Gastrocnemius medialis (tissue), 4 donors: ENCODE results near the gene NHLRC4.

Experiments used
- POLR2A ChIP-seq, 2 donors: fragments of 450-650 bp; IDR thresholded peaks; one replicate each; pipeline ENCODE4 v1.6.1; 2017; ENCODE audit warnings: antibody characterized with exemption in 2 of 2, mild to moderate bottlenecking in 2 of 2, moderate library complexity in 2 of 2
- TF ChIP-seq, protein P1 (sequence below), 5 experiments: fragments of 450-650 bp in 3 of 5; fragments of 200-600 bp in 2 of 5; sonication (generic) in 2 of 5; IDR thresholded peaks in 4 of 5; conservative IDR thresholded peaks in 1 of 5; 1 replicate in 4 of 5; 2 replicates in 1 of 5; pipeline ENCODE4 v1.5.1; 2016 to 2019; ENCODE audit warnings: antibody characterized with exemption in 5 of 5, mild to moderate bottlenecking in 3 of 5, moderate library complexity in 3 of 5

DNA sequence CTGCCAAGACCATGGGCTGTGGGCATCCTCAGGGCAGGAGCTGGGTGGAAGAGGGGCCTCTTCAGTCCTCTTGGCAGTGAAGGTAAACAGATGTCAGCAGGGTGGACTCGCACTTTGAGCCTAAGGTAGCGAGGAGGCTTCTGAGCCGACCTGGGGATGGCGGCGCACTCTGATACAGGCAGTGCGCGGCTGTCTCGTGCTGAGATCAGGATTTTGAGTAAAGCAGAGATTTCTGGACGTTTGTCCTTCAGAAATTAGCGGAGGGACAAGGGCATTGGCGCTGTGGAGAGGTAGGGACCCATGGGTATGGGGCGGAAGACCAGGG lies 29.9 kb downstream of the NHLRC4 start:
- TF ChIP-seq, protein P1, sequence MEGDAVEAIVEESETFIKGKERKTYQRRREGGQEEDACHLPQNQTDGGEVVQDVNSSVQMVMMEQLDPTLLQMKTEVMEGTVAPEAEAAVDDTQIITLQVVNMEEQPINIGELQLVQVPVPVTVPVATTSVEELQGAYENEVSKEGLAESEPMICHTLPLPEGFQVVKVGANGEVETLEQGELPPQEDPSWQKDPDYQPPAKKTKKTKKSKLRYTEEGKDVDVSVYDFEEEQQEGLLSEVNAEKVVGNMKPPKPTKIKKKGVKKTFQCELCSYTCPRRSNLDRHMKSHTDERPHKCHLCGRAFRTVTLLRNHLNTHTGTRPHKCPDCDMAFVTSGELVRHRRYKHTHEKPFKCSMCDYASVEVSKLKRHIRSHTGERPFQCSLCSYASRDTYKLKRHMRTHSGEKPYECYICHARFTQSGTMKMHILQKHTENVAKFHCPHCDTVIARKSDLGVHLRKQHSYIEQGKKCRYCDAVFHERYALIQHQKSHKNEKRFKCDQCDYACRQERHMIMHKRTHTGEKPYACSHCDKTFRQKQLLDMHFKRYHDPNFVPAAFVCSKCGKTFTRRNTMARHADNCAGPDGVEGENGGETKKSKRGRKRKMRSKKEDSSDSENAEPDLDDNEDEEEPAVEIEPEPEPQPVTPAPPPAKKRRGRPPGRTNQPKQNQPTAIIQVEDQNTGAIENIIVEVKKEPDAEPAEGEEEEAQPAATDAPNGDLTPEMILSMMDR (IDR thresholded peaks at IDR 0.05 in 4 of 5, conservative IDR thresholded peaks at IDR 0.05 in 1 of 5) = no peak
- no peak for TF ChIP-seq POLR2A (IDR thresholded peaks at IDR 0.05)
